ENCODE results near the gene FOXI3. TPM values are rescaled to one million over a fixed set of nuclear protein-coding genes. Genes with fewer than 3 reads are reported as not detected.
"Not testable (repeated sequence)": the region's sequence is repeated elsewhere in the genome, so short reads cannot be mapped to it uniquely, and the experiment has no call there.

FOXI3 gene
- total and polyA plus RNA-seq, 5 donors, result not detected

GRCh38 chr2:88429929-88430328 is 22.6 kb downstream of the FOXI3 start:
- Histone ChIP-seq H3K4me3 (ENCODE audit: low read length) (no peak overlapping the region), H3K27me3 (ENCODE audit: control insufficient read depth, insufficient read depth) (no peaks in the 10 kb centered on the region), H3K9me3 (ENCODE audit: control insufficient read depth, low read length) (no peaks in the 10 kb centered on the region), H3K27ac (ENCODE audit: low read length) (no peak overlapping the region), H3K4me1 (ENCODE audit: control insufficient read depth, insufficient read depth, low read length) (no peaks in the 10 kb centered on the region)
- 80% methylated on average over 7 of the region's 7 CpGs for WGBS
- DNase-seq, result no peak
- intact Hi-C loops (cut with DNase I), result no loop called here
- ATAC-seq, result no peak

DNA sequence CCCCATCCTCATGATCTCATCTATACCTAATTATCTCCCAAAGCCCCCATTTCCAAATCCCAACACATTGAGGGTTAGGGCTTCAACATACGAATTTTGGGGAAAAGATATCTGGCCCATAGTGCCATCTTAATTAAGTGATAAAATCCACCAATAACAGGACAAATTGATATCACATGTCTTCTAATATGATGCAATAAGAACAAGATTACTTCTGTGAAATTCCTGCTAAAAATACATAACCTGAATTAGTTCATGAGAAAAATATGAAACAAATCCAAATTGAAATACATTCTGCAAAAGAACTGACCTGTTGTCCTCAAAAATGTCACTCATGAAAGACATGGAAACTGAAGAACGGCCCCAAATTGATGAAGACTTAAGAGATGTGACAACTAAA is 28.8 kb downstream of the FOXI3 start:
- no peak for ATAC-seq
- WGBS, result 62% methylated on average over 2 of the region's 2 CpGs
- H3K4me1 ChIP-seq (ENCODE audit: control insufficient read depth, insufficient read depth, low read length), result no peaks in the 10 kb centered on the region

GRCh38 chr2:88419051-88419450 is 33.4 kb downstream of the FOXI3 start:
- ATAC-seq; H3K27me3 ChIP-seq (ENCODE audit: control insufficient read depth, insufficient read depth); DNase-seq; H3K4me1 ChIP-seq (ENCODE audit: control insufficient read depth, insufficient read depth, low read length); H3K4me3 ChIP-seq (ENCODE audit: low read length); intact Hi-C loops (cut with DNase I); H3K9me3 ChIP-seq (ENCODE audit: control insufficient read depth, low read length); H3K27ac ChIP-seq (ENCODE audit: low read length): not testable (repeated sequence)
- 86% methylated on average over 9 of the region's 9 CpGs for WGBS

More for the DNA sequence above, 28.8 kb downstream of the FOXI3 start:
- no peaks in the 10 kb centered on the region for H3K9me3 ChIP-seq (ENCODE audit: control insufficient read depth, low read length)
- no peaks in the 10 kb centered on the region for H3K27me3 ChIP-seq (ENCODE audit: control insufficient read depth, insufficient read depth)
- no peak for DNase-seq
- H3K4me3 ChIP-seq (ENCODE audit: low read length), result no peak overlapping the region
- intact Hi-C loops (cut with DNase I), result no loop called here
- H3K27ac ChIP-seq (ENCODE audit: low read length), result no peak overlapping the region

- ATAC-seq, result no peak
- DNase-seq, result no peak
- Histone ChIP-seq H3K27me3 (ENCODE audit: control insufficient read depth, insufficient read depth) (no peaks in the 10 kb centered on the region), H3K4me1 (ENCODE audit: control insufficient read depth, insufficient read depth, low read length) (no peaks in the 10 kb centered on the region), H3K9me3 (ENCODE audit: control insufficient read depth, low read length) (no peaks in the 10 kb centered on the region), H3K27ac (ENCODE audit: low read length) (no peak overlapping the region), H3K4me3 (ENCODE audit: low read length) (no peak overlapping the region)
- WGBS, result 39% methylated on average over 6 of the region's 6 CpGs
- intact Hi-C loops (cut with DNase I), result no loop called here
These were observed 36.4 kb downstream of the FOXI3 start for GRCh38 chr2:88416016-88416663.

GRCh38 chr2:88408870-88409269 is 43.6 kb downstream of the FOXI3 start:
- H3K4me3 ChIP-seq (ENCODE audit: low read length); H3K27me3 ChIP-seq (ENCODE audit: control insufficient read depth, insufficient read depth); DNase-seq; H3K9me3 ChIP-seq (ENCODE audit: control insufficient read depth, low read length); H3K27ac ChIP-seq (ENCODE audit: low read length); ATAC-seq; H3K4me1 ChIP-seq (ENCODE audit: control insufficient read depth, insufficient read depth, low read length); intact Hi-C loops (cut with DNase I): not testable (repeated sequence)
- WGBS, result 81% methylated on average over 5 of the region's 5 CpGs

GRCh38 chr2:88400037-88400767 is 52.3 kb downstream of the FOXI3 start:
- intact Hi-C loops (cut with DNase I), result no loop called here
- 57% methylated on average over 4 of the region's 4 CpGs for WGBS
- ATAC-seq, result no peak
- Histone ChIP-seq H3K4me3 (ENCODE audit: low read length) (no peak overlapping the region), H3K4me1 (ENCODE audit: control insufficient read depth, insufficient read depth, low read length) (no peaks in the 10 kb centered on the region), H3K27ac (ENCODE audit: low read length) (no peak overlapping the region), H3K27me3 (ENCODE audit: control insufficient read depth, insufficient read depth) (no peaks in the 10 kb centered on the region), H3K9me3 (ENCODE audit: control insufficient read depth, low read length) (no peaks in the 10 kb centered on the region)
- DNase-seq, result no peak

GRCh38 chr2:88398180-88398579 is 54.3 kb downstream of the FOXI3 start:
- intact Hi-C loops (cut with DNase I), result no loop called here
- no peaks in the 10 kb centered on the region for H3K9me3 ChIP-seq (ENCODE audit: control insufficient read depth, low read length)

More at GRCh38 chr2:88398180-88398579, 54.3 kb downstream of the FOXI3 start:
- no peak overlapping the region for H3K27ac ChIP-seq (ENCODE audit: low read length)
- no peaks in the 10 kb centered on the region for H3K27me3 ChIP-seq (ENCODE audit: control insufficient read depth, insufficient read depth)
- 43% methylated on average over 5 of the region's 5 CpGs for WGBS
- DNase-seq (no peak), ATAC-seq (no peak)
- H3K4me1 ChIP-seq (ENCODE audit: control insufficient read depth, insufficient read depth, low read length), result no peaks in the 10 kb centered on the region
- H3K4me3 ChIP-seq (ENCODE audit: low read length), result no peak overlapping the region

Other genes with a start within 250 kb of the FOXI3 start
- 10 to 100 TPM in 1 of 4 donors, 1 to 10 TPM in 3; 5.2 to 13.6 (median 8.8) TPM for gene EIF2AK3, start 174.8 kb upstream of the FOXI3 start, total RNA-seq
- gene EIF2AK3, start 174.8 kb upstream of the FOXI3 start, polyA plus RNA-seq, result 3.9 TPM
- 10 to 100 TPM in 3 of 4 donors, 1 to 10 TPM in 1; 9.1 to 15.4 (median 11.4) TPM for gene RPIA, start 239.0 kb upstream of the FOXI3 start, total RNA-seq
- gene RPIA, start 239.0 kb upstream of the FOXI3 start, polyA plus RNA-seq, result 13.5 TPM